ENCODE data around the gene OR13C2. TPM values are rescaled to one million over a fixed set of nuclear protein-coding genes. Genes with fewer than 3 reads are reported as not detected.

OR13C2 gene
- total RNA-seq, 1 experiment from 2014 or later = not detected

- H3K4me2 ChIP-seq (ENCODE audit: low read length) = no peak overlapping the region
- H3K36me3 ChIP-seq (ENCODE audit: control insufficient read depth in 1 of 2, insufficient read depth in 2 of 2, low read length in 2 of 2) = no peaks in the 10 kb centered on the region
- H3K79me2 ChIP-seq (ENCODE audit: insufficient read depth, low read length) = no peaks in the 10 kb centered on the region
- no peaks in the 10 kb centered on the region for H3K9me2 ChIP-seq (ENCODE audit: insufficient read depth)
- no peak overlapping the region for H3K9ac ChIP-seq (ENCODE audit: low read length)
- intact Hi-C loops (cut with micrococcal nuclease) = no loop called here
- no peaks in the 10 kb centered on the region for H4K20me1 ChIP-seq (ENCODE audit: insufficient read depth)
- ATAC-seq = no peak
- H3K27me3 ChIP-seq (ENCODE audit: insufficient read depth, low read length) = no peaks in the 10 kb centered on the region
- no peak overlapping the region for H3K4me3 ChIP-seq (replicated peaks in 1 of 2; ENCODE audit: low read depth in 1 of 2, low read length in 2 of 2)
- CTCF ChIA-PET = no interaction called here
- H3K27ac ChIP-seq (ENCODE audit: low read depth, low read length) = no peak overlapping the region
- POLR2A ChIA-PET = no interaction called here
- no peaks in the 10 kb centered on the region for H3K9me3 ChIP-seq (ENCODE audit: control insufficient read depth in 1 of 2, insufficient read depth in 1 of 2, low read depth in 1 of 2, low read length in 2 of 2)
- H2AFZ ChIP-seq (ENCODE audit: low read depth, low read length, poor library complexity, severe bottlenecking) = no peak overlapping the region
- H3K4me1 ChIP-seq (ENCODE audit: control insufficient read depth in 1 of 2, insufficient read depth in 2 of 2, low read length in 2 of 2) = no peaks in the 10 kb centered on the region
- no TSS peak for BruUV-seq (replicated peaks)
- no peak for DNase-seq (ENCODE audit: low read depth, low spot score)
- TF ChIP-seq ELF1 (IDR thresholded peaks at IDR 0.05; ENCODE audit: borderline replicate concordance, low read depth) = no peak
- no peak for TF ChIP-seq CBX3 (IDR thresholded peaks at IDR 0.05; ENCODE audit: low read depth)
- no peak for TF ChIP-seq SP1 (IDR thresholded peaks at IDR 0.05; ENCODE audit: low read depth)
- TF ChIP-seq EZH2 (IDR thresholded peaks at IDR 0.05) = no peak
- no peak for TF ChIP-seq SIN3A (IDR thresholded peaks at IDR 0.05; ENCODE audit: low read depth)
- TF ChIP-seq YY1 (IDR thresholded peaks at IDR 0.05; ENCODE audit: extremely low read depth, insufficient replicate concordance, low read depth, low read length) = no peak
- TF ChIP-seq, protein P1, sequence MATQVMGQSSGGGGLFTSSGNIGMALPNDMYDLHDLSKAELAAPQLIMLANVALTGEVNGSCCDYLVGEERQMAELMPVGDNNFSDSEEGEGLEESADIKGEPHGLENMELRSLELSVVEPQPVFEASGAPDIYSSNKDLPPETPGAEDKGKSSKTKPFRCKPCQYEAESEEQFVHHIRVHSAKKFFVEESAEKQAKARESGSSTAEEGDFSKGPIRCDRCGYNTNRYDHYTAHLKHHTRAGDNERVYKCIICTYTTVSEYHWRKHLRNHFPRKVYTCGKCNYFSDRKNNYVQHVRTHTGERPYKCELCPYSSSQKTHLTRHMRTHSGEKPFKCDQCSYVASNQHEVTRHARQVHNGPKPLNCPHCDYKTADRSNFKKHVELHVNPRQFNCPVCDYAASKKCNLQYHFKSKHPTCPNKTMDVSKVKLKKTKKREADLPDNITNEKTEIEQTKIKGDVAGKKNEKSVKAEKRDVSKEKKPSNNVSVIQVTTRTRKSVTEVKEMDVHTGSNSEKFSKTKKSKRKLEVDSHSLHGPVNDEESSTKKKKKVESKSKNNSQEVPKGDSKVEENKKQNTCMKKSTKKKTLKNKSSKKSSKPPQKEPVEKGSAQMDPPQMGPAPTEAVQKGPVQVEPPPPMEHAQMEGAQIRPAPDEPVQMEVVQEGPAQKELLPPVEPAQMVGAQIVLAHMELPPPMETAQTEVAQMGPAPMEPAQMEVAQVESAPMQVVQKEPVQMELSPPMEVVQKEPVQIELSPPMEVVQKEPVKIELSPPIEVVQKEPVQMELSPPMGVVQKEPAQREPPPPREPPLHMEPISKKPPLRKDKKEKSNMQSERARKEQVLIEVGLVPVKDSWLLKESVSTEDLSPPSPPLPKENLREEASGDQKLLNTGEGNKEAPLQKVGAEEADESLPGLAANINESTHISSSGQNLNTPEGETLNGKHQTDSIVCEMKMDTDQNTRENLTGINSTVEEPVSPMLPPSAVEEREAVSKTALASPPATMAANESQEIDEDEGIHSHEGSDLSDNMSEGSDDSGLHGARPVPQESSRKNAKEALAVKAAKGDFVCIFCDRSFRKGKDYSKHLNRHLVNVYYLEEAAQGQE (IDR thresholded peaks at IDR 0.05; ENCODE audit: low read depth) = no peak
- TF ChIP-seq, protein P2, sequence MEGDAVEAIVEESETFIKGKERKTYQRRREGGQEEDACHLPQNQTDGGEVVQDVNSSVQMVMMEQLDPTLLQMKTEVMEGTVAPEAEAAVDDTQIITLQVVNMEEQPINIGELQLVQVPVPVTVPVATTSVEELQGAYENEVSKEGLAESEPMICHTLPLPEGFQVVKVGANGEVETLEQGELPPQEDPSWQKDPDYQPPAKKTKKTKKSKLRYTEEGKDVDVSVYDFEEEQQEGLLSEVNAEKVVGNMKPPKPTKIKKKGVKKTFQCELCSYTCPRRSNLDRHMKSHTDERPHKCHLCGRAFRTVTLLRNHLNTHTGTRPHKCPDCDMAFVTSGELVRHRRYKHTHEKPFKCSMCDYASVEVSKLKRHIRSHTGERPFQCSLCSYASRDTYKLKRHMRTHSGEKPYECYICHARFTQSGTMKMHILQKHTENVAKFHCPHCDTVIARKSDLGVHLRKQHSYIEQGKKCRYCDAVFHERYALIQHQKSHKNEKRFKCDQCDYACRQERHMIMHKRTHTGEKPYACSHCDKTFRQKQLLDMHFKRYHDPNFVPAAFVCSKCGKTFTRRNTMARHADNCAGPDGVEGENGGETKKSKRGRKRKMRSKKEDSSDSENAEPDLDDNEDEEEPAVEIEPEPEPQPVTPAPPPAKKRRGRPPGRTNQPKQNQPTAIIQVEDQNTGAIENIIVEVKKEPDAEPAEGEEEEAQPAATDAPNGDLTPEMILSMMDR (IDR thresholded peaks at IDR 0.05 in 2 of 3, conservative IDR thresholded peaks at IDR 0.05 in 1 of 3; ENCODE audit: borderline replicate concordance in 1 of 3, insufficient read depth in 1 of 3, low read depth in 2 of 3, low read length in 2 of 3) = no peak
- RAD21 ChIA-PET (ENCODE audit: low non-redundant PET in 1 of 2, low total read pairs in 2 of 2, uncharacterized antibody in 2 of 2, unreplicated experiment in 2 of 2) = no interaction called here
Measured at GRCh38 chr9:104572612-104573011, 32.8 kb downstream of the OR13C2 start.

Data from HCT116 (cell line).